ENCODE data around the gene CERS1.

GRCh38 chr19:18869023-18869618, 26.8 kb downstream of the CERS1 start:
- TF ChIP-seq TAF1 (IDR thresholded peaks at IDR 0.05; ENCODE audit: borderline replicate concordance, low read depth, low read length), result no peak
- TF ChIP-seq POLR2AphosphoS5 (IDR thresholded peaks at IDR 0.05; ENCODE audit: low read depth, low read length), result no peak
- TF ChIP-seq POLR2A (IDR thresholded peaks at IDR 0.05; ENCODE audit: low read depth, low read length), result no peak
